Peyer's patch (tissue), 4 donors: ENCODE measurements around the gene NFIB.

Experiments
- POLR2A ChIP-seq, 2 donors: fragments of 450-650 bp; IDR thresholded peaks; one replicate each; pipeline ENCODE4 v1.5.1; 2017; ENCODE audit warnings: antibody characterized with exemption in 2 of 2, mild to moderate bottlenecking in 2 of 2, moderate library complexity in 2 of 2
- TF ChIP-seq, protein P1 (sequence below), 6 experiments: fragments of 450-650 bp in 4 of 6; fragments of 200-600 bp in 2 of 6; sonication (generic) in 1 of 6; IDR thresholded peaks; one replicate each; pipeline ENCODE4 v1.5.1; 2017 to 2019; ENCODE audit warnings: antibody characterized with exemption in 6 of 6, mild to moderate bottlenecking in 3 of 6, moderate library complexity in 1 of 6

DNA sequence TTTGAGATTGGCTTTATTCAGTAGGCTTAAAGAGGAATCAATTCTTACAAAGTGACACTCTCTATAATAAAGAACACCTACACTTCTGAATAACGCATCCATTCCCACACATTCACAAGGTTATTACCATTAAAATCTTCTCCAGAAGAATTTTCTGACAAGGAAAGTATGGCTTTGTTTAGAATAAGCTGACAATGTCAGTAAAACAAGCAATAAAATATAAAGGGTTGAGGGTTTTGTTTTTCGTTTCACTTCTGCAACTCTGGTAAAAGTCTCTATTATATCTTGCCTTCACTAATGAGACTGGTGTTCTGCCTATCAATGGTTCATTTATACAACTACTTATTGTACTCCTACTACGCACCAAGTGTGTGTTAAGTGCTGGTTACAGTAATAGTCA lies 169.7 kb downstream of the NFIB start:
- TF ChIP-seq, protein P1, sequence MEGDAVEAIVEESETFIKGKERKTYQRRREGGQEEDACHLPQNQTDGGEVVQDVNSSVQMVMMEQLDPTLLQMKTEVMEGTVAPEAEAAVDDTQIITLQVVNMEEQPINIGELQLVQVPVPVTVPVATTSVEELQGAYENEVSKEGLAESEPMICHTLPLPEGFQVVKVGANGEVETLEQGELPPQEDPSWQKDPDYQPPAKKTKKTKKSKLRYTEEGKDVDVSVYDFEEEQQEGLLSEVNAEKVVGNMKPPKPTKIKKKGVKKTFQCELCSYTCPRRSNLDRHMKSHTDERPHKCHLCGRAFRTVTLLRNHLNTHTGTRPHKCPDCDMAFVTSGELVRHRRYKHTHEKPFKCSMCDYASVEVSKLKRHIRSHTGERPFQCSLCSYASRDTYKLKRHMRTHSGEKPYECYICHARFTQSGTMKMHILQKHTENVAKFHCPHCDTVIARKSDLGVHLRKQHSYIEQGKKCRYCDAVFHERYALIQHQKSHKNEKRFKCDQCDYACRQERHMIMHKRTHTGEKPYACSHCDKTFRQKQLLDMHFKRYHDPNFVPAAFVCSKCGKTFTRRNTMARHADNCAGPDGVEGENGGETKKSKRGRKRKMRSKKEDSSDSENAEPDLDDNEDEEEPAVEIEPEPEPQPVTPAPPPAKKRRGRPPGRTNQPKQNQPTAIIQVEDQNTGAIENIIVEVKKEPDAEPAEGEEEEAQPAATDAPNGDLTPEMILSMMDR (IDR thresholded peaks at IDR 0.05) = no peak
- no peak for TF ChIP-seq POLR2A (IDR thresholded peaks at IDR 0.05)
